ENCODE measurements around the gene MLXIPL.
"Not testable (repeated sequence)": the region's sequence is repeated elsewhere in the genome, so short reads cannot be mapped to it uniquely, and the experiment has no call there.

The MLXIPL gene

GRCh38 chr7:73560109-73560835, 64.0 kb downstream of the MLXIPL start:
- DNase-seq (ENCODE audit: low read depth in 1 of 2, low spot score in 1 of 2): no peak
- in situ Hi-C loops (cut with HindIII; ENCODE audit: low pct_unique_long_range_greater_than_20kb, low sequenced_read_pairs): no loop called here

GRCh38 chr7:73557397-73558257, 66.7 kb downstream of the MLXIPL start, which contains the start of gene BCL7B:
Gene BCL7B (minus strand): TSS chr7:73557690. CDS start chr7:73557578, 112 bp downstream.
- DNase-seq (ENCODE audit: low read depth in 1 of 2, low spot score in 1 of 2): peak; percentile 90 to 97
- TF ChIP-seq JUND (IDR thresholded peaks at IDR 0.05; ENCODE audit: low read depth): no peak
- in situ Hi-C loops (cut with HindIII; ENCODE audit: low pct_unique_long_range_greater_than_20kb, low sequenced_read_pairs): no loop called here

More at GRCh38 chr7:73560109-73560835, 64.0 kb downstream of the MLXIPL start:
- no peak for TF ChIP-seq JUND (IDR thresholded peaks at IDR 0.05; ENCODE audit: low read depth)

GRCh38 chr7:73557108-73557396, 67.3 kb downstream of the MLXIPL start:
- no peak for TF ChIP-seq JUND (IDR thresholded peaks at IDR 0.05; ENCODE audit: low read depth)
- DNase-seq (ENCODE audit: low read depth in 1 of 2, low spot score in 1 of 2): peak; percentile 96 to 97
- in situ Hi-C loops (cut with HindIII; ENCODE audit: low pct_unique_long_range_greater_than_20kb, low sequenced_read_pairs): no loop called here

- TF ChIP-seq JUND (IDR thresholded peaks at IDR 0.05; ENCODE audit: low read depth): no peak
- in situ Hi-C loops (cut with HindIII; ENCODE audit: low pct_unique_long_range_greater_than_20kb, low sequenced_read_pairs): no loop called here
- no peak for DNase-seq (ENCODE audit: low read depth in 1 of 2, low spot score in 1 of 2)
These were observed 67.9 kb downstream of the MLXIPL start for GRCh38 chr7:73556208-73557107.

GRCh38 chr7:73555411-73555982, 68.8 kb downstream of the MLXIPL start:
- in situ Hi-C loops (cut with HindIII; ENCODE audit: low pct_unique_long_range_greater_than_20kb, low sequenced_read_pairs): no loop called here
- no peak for TF ChIP-seq JUND (IDR thresholded peaks at IDR 0.05; ENCODE audit: low read depth)
- no peak for DNase-seq (ENCODE audit: low read depth in 1 of 2, low spot score in 1 of 2)

- in situ Hi-C loops (cut with HindIII; ENCODE audit: low pct_unique_long_range_greater_than_20kb, low sequenced_read_pairs); DNase-seq (ENCODE audit: low read depth in 1 of 2, low spot score in 1 of 2): not testable (repeated sequence)
These were observed 74.2 kb downstream of the MLXIPL start for GRCh38 chr7:73550093-73550492.

- in situ Hi-C loops (cut with HindIII; ENCODE audit: low pct_unique_long_range_greater_than_20kb, low sequenced_read_pairs): no loop called here
- TF ChIP-seq JUND (IDR thresholded peaks at IDR 0.05; ENCODE audit: low read depth): no peak
- no peak for DNase-seq (ENCODE audit: low read depth in 1 of 2, low spot score in 1 of 2)
These were observed 75.1 kb downstream of the MLXIPL start for GRCh38 chr7:73549176-73549575.

GRCh38 chr7:73547841-73548240, 76.5 kb downstream of the MLXIPL start:
- in situ Hi-C loops (cut with HindIII; ENCODE audit: low pct_unique_long_range_greater_than_20kb, low sequenced_read_pairs): no loop called here
- no peak for DNase-seq (ENCODE audit: low read depth in 1 of 2, low spot score in 1 of 2)
- no peak for TF ChIP-seq JUND (IDR thresholded peaks at IDR 0.05; ENCODE audit: low read depth)

- TF ChIP-seq JUND (IDR thresholded peaks at IDR 0.05; ENCODE audit: low read depth): no peak
- no peak for DNase-seq (ENCODE audit: low read depth in 1 of 2, low spot score in 1 of 2)
- in situ Hi-C loops (cut with HindIII; ENCODE audit: low pct_unique_long_range_greater_than_20kb, low sequenced_read_pairs): no loop called here
These were observed 79.6 kb downstream of the MLXIPL start for GRCh38 chr7:73544678-73545077.

Measured in T47D (cell line).